GM19025 (cell line): ENCODE measurements around the gene USP51.
"Not testable (repeated sequence)": the region's sequence is repeated elsewhere in the genome, so short reads cannot be mapped to it uniquely, and the experiment has no call there.

Experiments used
- ATAC-seq: cut with Tn5 transposase; IDR thresholded peaks from one replicate; pipeline ENCODE4 v1.9.1; 2021; ENCODE audit warnings: mild to moderate bottlenecking, low read depth, moderate library complexity; ENCODE audit not compliant: unreplicated experiment

USP51 gene

GRCh38 chrX:55465791-55466190, 23.9 kb downstream of the USP51 start:
- not testable (repeated sequence) for ATAC-seq

GRCh38 chrX:55465108-55465507, 24.5 kb downstream of the USP51 start:
- ATAC-seq = not testable (repeated sequence)

- ATAC-seq = not testable (repeated sequence)
Measured at GRCh38 chrX:55464050-55464449, 25.6 kb downstream of the USP51 start.

- not testable (repeated sequence) for ATAC-seq
Measured at GRCh38 chrX:55459926-55460325, 29.7 kb downstream of the USP51 start.

- ATAC-seq = not testable (repeated sequence)
Measured at GRCh38 chrX:55459426-55459825, 30.2 kb downstream of the USP51 start.

- ATAC-seq = not testable (repeated sequence)
Measured at GRCh38 chrX:55455708-55456107, 33.9 kb downstream of the USP51 start.

GRCh38 chrX:55452833-55453124, 36.9 kb downstream of the USP51 start:
- no peak for ATAC-seq

- peak; percentile 94 for ATAC-seq
Measured at GRCh38 chrX:55451990-55452832, 37.4 kb downstream of the USP51 start, which contains the start of gene MAGEH1. TSS of gene MAGEH1 (plus strand) at chrX:55452127. CDS start at chrX:55452375, 248 bp downstream.

- peak; percentile 13 for ATAC-seq
Measured at GRCh38 chrX:55451626-55451989, 38.0 kb downstream of the USP51 start.

- no peak for ATAC-seq
Measured at GRCh38 chrX:55451141-55451540, 38.5 kb downstream of the USP51 start.

GRCh38 chrX:55450259-55450658, 39.4 kb downstream of the USP51 start:
- ATAC-seq = no peak

GRCh38 chrX:55443468-55443867, 46.2 kb downstream of the USP51 start:
- not testable (repeated sequence) for ATAC-seq
